Umbilical cord (tissue), 2 donors: ENCODE results near the gene TSGA10. TPM values are rescaled to one million over a fixed set of nuclear protein-coding genes. Genes with fewer than 3 reads are reported as not detected.

ENCODE experiments used
- DNase-seq: peaks from one replicate; pipeline ENCODE4 v3.0.0-alpha.2; 2015; ENCODE audit warnings: low spot score
- total RNA-seq: library from RNA; depleted of rRNA; stranded (reverse); fragments of >200 nt; gene quantifications from one replicate; pipeline ENCODE4 v1.2.3, GENCODE V29; 2014; ENCODE audit warnings: low replicate concordance; ENCODE audit not compliant: insufficient read depth

TSGA10 gene
- total RNA-seq, 1 donor from 2014 or later = 6.0 TPM

GRCh38 chr2:98947554-98947953, 207.2 kb downstream of the TSGA10 start:
- peak; percentile 68 for DNase-seq

Other genes starting within 250 kb of the TSGA10 start
- 1.9 TPM for gene CRACDL, start 218.7 kb downstream of the TSGA10 start, total RNA-seq
- 1.7 TPM for gene C2orf15, start 13.2 kb downstream of the TSGA10 start, total RNA-seq
- gene LIPT1, start within 50 bp of the TSGA10 start, total RNA-seq = 5.8 TPM
- 25.5 TPM for gene MITD1, start 26.1 kb upstream of the TSGA10 start, total RNA-seq
- 43.1 TPM for gene MRPL30, start 26.2 kb upstream of the TSGA10 start, total RNA-seq
- not detected for gene LYG2, start 100.7 kb upstream of the TSGA10 start, total RNA-seq
- gene LYG1, start 146.3 kb upstream of the TSGA10 start, total RNA-seq = not detected
- gene TXNDC9, start 181.4 kb upstream of the TSGA10 start, total RNA-seq = 89.8 TPM
- gene EIF5B, start 182.4 kb upstream of the TSGA10 start, total RNA-seq = 31.3 TPM